ENCODE measurements around the gene ATXN1. TPM values are rescaled to one million over a fixed set of nuclear protein-coding genes. Genes with fewer than 3 reads are reported as not detected.
"Not testable (repeated sequence)": the region's sequence is repeated elsewhere in the genome, so short reads cannot be mapped to it uniquely, and the experiment has no call there.

Gene ATXN1
- polyA plus RNA-seq, 2 of the 4 experiments (the other 2 are of a cell fraction), result 2.9 to 8.3 TPM

GRCh38 chr6:16386057-16386456 is 375.2 kb downstream of the ATXN1 start:
- DNase-seq (ENCODE audit: low read depth in 1 of 2, low spot score in 1 of 2), result no peak
- Histone ChIP-seq H3K9me3 (no peaks in the 10 kb centered on the region), H3K4me1 (no peaks in the 10 kb centered on the region), H3K4me2 (no peak overlapping the region), H3K27ac (no peak overlapping the region), H3K4me3 (no peak overlapping the region)
- CTCF ChIA-PET, result interaction anchor here (1.2 kb wide), 1 partner anchor 24 kb away, joined by 5 read pairs; no protein-coding TSS in a partner anchor
- POLR2A ChIA-PET, result no interaction called here
- ATAC-seq, result no peak
- WGBS (ENCODE audit: missing lambda C conversion rate), result 94% methylated on average over 5 of the region's 5 CpGs
- FAIRE-seq, result no peak
- TF ChIP-seq MYC (IDR thresholded peaks at IDR 0.05; ENCODE audit: borderline replicate concordance, low read length) (no peak), ZSCAN20 (CRISPR knock-in tag; IDR thresholded peaks at IDR 0.05) (no peak)

- WGBS (ENCODE audit: missing lambda C conversion rate), result 86% methylated on average over 5 of the region's 5 CpGs
- TF ChIP-seq BHLHE40 (IDR thresholded peaks at IDR 0.05; ENCODE audit: low read depth, low read length), result no peak
- POLR2A ChIA-PET, result no interaction called here
These were observed 377.6 kb downstream of the ATXN1 start for GRCh38 chr6:16383607-16384206.

GRCh38 chr6:16381968-16382367 is 379.3 kb downstream of the ATXN1 start:
- FAIRE-seq, H3K27ac ChIP-seq: not testable (repeated sequence)
- 96% methylated on average over 3 of the region's 3 CpGs for WGBS (ENCODE audit: missing lambda C conversion rate)

More at GRCh38 chr6:16383607-16384206, 377.6 kb downstream of the ATXN1 start:
- H3K4me1 ChIP-seq, result no peaks in the 10 kb centered on the region
- CTCF ChIA-PET, result no interaction called here
- DNase-seq (ENCODE audit: low read depth in 1 of 2, low spot score in 1 of 2) (no peak), FAIRE-seq (no peak), ATAC-seq (no peak)
- H3K9me3 ChIP-seq, result no peaks in the 10 kb centered on the region
- no peak overlapping the region for H3K27ac ChIP-seq
- H3K4me3 ChIP-seq, result no peak overlapping the region
- H3K4me2 ChIP-seq, result no peak overlapping the region

GRCh38 chr6:16380220-16380809 is 380.9 kb downstream of the ATXN1 start:
- CTCF ChIA-PET, result interaction anchor here (0.7 kb wide), 1 partner anchor 756 kb away, joined by 4 read pairs; no protein-coding TSS in a partner anchor
- 78% methylated on average over 5 of the region's 5 CpGs for WGBS (ENCODE audit: missing lambda C conversion rate)
- FAIRE-seq (no peak), DNase-seq (ENCODE audit: low read depth in 1 of 2, low spot score in 1 of 2) (no peak), ATAC-seq (no peak)
- no peak overlapping the region for H3K4me3 ChIP-seq
- no peak overlapping the region for H3K4me2 ChIP-seq
- H3K27ac ChIP-seq, result no peak overlapping the region
- TF ChIP-seq USF2 (IDR thresholded peaks at IDR 0.05), result no peak
- no peak for TF ChIP-seq HOXB13 (CRISPR knock-in tag; IDR thresholded peaks at IDR 0.05; ENCODE audit: low read depth)
- TF ChIP-seq REST (IDR thresholded peaks at IDR 0.05), result no peak
- no peak for TF ChIP-seq POLR2AphosphoS2 (conservative IDR thresholded peaks at IDR 0.05; ENCODE audit: low read length)
- no peak for TF ChIP-seq JUN (IDR thresholded peaks at IDR 0.05)
- no peak for TF ChIP-seq CHD2 (IDR thresholded peaks at IDR 0.05; ENCODE audit: low read length, partially characterized antibody)
- TF ChIP-seq SREBF2 (IDR thresholded peaks at IDR 0.05), result no peak
- TF ChIP-seq ESRRA (IDR thresholded peaks at IDR 0.05; ENCODE audit: borderline replicate concordance, low read length), result no peak
- no peak for TF ChIP-seq KDM1A (IDR thresholded peaks at IDR 0.05; ENCODE audit: low read depth)
- H3K4me1 ChIP-seq, result no peaks in the 10 kb centered on the region
- POLR2A ChIA-PET, result no interaction called here
- no peaks in the 10 kb centered on the region for H3K9me3 ChIP-seq

More at GRCh38 chr6:16381968-16382367, 379.3 kb downstream of the ATXN1 start:
- H3K9me3 ChIP-seq; POLR2A ChIA-PET; DNase-seq (ENCODE audit: low read depth in 1 of 2, low spot score in 1 of 2); H3K4me3 ChIP-seq; ATAC-seq; H3K4me1 ChIP-seq; H3K4me2 ChIP-seq: not testable (repeated sequence)
- CTCF ChIA-PET, result interaction anchor here (0.7 kb wide), 1 partner anchor 308 kb away, joined by 3 read pairs; no protein-coding TSS in a partner anchor
